Coronary artery (tissue), 2 donors: ENCODE measurements around the gene APAF1.

ENCODE experiments used
- DNase-seq: peaks from one replicate; pipeline ENCODE4 v3.0.0-alpha.2; 2017; ENCODE audit warnings: low spot score
- H3K27ac ChIP-seq, 2 donors: fragments of 200-600 bp; sonication (generic); one replicate each; pipeline ENCODE4 v1.5.1; 2016 to 2019
- H3K4me3 ChIP-seq: fragments of 200-600 bp; sonication (generic); 2 replicates; pipeline ENCODE4 v1.5.1; 2016; ENCODE audit warnings: mild to moderate bottlenecking, moderate library complexity
- TF ChIP-seq, protein P1 (sequence below): fragments of 200-600 bp; sonication (generic); IDR thresholded peaks from one replicate; pipeline ENCODE4 v1.5.1; 2019; ENCODE audit warnings: antibody characterized with exemption

The APAF1 gene

GRCh38 chr12:98772818-98773217, 127.7 kb downstream of the APAF1 start:
- Histone ChIP-seq H3K4me3 (no peak overlapping the region), H3K27ac (no peak overlapping the region)
- DNase-seq: no peak
- TF ChIP-seq, protein P1, sequence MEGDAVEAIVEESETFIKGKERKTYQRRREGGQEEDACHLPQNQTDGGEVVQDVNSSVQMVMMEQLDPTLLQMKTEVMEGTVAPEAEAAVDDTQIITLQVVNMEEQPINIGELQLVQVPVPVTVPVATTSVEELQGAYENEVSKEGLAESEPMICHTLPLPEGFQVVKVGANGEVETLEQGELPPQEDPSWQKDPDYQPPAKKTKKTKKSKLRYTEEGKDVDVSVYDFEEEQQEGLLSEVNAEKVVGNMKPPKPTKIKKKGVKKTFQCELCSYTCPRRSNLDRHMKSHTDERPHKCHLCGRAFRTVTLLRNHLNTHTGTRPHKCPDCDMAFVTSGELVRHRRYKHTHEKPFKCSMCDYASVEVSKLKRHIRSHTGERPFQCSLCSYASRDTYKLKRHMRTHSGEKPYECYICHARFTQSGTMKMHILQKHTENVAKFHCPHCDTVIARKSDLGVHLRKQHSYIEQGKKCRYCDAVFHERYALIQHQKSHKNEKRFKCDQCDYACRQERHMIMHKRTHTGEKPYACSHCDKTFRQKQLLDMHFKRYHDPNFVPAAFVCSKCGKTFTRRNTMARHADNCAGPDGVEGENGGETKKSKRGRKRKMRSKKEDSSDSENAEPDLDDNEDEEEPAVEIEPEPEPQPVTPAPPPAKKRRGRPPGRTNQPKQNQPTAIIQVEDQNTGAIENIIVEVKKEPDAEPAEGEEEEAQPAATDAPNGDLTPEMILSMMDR: no peak

DNA sequence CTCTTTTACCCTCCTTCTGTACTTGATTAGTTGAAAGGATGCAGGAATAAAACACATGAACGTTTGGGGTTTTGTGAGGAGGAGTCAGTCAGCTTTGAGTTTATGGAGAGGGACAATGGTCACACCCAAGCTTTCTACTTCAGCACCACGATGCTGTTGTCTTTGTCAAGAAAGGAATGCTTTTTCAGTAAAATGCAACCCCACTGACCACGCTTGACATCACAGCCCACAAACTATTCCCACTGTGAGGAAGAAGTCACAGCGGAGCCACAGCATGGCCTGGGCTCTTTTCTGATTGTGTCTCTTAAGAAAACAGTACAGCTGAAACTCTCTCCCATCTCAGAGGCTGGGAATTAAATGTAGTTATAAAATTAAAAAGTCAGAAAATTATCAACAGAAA, 135.2 kb downstream of the APAF1 start:
- TF ChIP-seq, protein P1: no peak
- Histone ChIP-seq H3K27ac (no peak overlapping the region), H3K4me3 (no peak overlapping the region)
- DNase-seq: no peak

DNA sequence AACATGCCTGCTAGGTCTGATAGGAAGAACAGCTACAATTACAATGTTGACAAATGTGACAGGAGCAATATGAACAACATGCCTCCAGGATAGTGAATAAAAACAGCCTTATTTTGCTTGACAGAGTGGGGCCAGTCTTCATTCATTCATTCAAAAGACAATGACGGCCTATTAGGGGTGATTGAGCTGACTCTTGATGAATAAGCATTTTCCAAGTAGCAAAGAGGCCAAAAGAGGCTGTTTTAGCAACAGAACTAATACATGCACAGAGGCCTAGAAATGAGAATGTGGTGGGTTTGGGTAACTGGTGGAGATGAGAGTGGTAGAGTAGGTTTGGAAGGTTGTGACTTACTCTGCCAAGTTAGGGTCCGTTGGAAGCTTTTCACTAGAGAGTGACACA, 138.3 kb downstream of the APAF1 start:
- Histone ChIP-seq H3K27ac (no peak overlapping the region), H3K4me3 (no peak overlapping the region)
- TF ChIP-seq, protein P1: no peak
- DNase-seq: no peak
